ENCODE data around the gene ANO8. TPM values are rescaled to one million over a fixed set of nuclear protein-coding genes. Genes with fewer than 3 reads are reported as not detected.
A peak's percentile ranks its signal among the peaks of the same experiment; 100 is the strongest.

ANO8 gene
- total RNA-seq, 1 donor from 2014 or later: 6.6 TPM

DNA sequence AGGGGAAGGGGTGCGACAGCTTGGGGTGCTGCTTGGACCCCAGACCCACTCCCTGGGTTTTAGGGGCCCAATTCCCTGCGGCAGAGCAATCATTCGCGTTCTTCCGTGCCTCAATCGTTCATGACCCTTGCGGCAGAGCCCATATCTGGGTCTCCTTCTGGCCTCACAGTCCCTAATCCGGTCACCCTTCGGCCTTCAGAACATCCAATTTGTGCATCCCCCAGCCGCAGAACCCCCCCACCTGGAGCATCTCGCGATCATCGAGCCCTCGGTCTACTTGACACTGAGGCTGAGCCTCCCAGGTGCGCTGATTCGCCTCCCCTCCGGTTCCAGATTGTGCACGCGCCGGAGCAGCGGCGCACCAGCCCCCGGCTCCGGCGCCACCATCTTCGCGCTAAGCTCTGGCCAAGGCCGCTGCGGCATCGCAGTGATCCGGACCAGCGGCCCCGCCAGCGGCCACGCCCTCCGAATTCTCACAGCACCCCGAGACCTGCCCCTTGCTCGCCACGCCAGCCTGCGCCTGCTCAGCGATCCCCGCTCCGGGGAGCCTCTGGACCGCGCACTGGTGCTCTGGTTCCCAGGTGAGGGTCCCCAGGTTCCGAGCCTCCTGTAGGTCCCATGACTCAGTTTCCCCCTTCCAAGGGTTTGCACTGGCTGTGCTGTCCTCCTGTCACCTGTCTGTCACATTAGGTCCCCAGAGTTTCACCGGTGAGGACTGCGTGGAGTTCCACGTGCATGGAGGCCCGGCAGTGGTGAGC lies 3.2 kb upstream of the ANO8 start:
- peaks cover 9% of the 10 kb centered on the region for H3K36me3 Mint-ChIP-seq (ENCODE audit: low read depth)
- H3K4me3 Mint-ChIP-seq: peak overlapping the region; percentile 99
- intact Hi-C loops (cut with micrococcal nuclease): loop anchor here (1.0 kb wide), 1 partner anchor 263 kb away; the partner anchor contains the start of genes HAUS8 and MYO9B
- DNase-seq: peak; percentile 84
- H3K27ac Mint-ChIP-seq: peak overlapping the region; percentile 94
- H3K4me1 Mint-ChIP-seq: peaks cover 27% of the 10 kb centered on the region
- H3K9me3 Mint-ChIP-seq: no peaks in the 10 kb centered on the region
- H3K27me3 Mint-ChIP-seq: no peaks in the 10 kb centered on the region

GRCh38 chr19:17336872-17337674 lies 2.4 kb upstream of the ANO8 start, which contains the start of gene GTPBP3:
TSS of gene GTPBP3 (plus strand) at chr19:17337553. CDS start at chr19:17337612, 59 bp downstream.
- H3K27ac Mint-ChIP-seq: peak within 1 kb of the TSS; percentile 94
- peaks cover 30% of the 10 kb centered on the region for H3K4me1 Mint-ChIP-seq
- peaks cover 10% of the 10 kb centered on the region for H3K36me3 Mint-ChIP-seq (ENCODE audit: low read depth)
- H3K27me3 Mint-ChIP-seq: no peaks in the 10 kb centered on the region
- H3K4me3 Mint-ChIP-seq: peak within 1 kb of the TSS; percentile 99
- peak; percentile 99 for DNase-seq
- no peaks in the 10 kb centered on the region for H3K9me3 Mint-ChIP-seq
- intact Hi-C loops (cut with micrococcal nuclease): loop anchor here (1.0 kb wide), 1 partner anchor 262 kb away; the partner anchor contains the start of genes HAUS8 and MYO9B

GRCh38 chr19:17335575-17335974 lies 920 bp upstream of the ANO8 start:
- peak overlapping the region; percentile 21 for H3K4me3 Mint-ChIP-seq
- no peak overlapping the region for H3K27ac Mint-ChIP-seq
- H3K4me1 Mint-ChIP-seq: peaks cover 30% of the 10 kb centered on the region

DNA sequence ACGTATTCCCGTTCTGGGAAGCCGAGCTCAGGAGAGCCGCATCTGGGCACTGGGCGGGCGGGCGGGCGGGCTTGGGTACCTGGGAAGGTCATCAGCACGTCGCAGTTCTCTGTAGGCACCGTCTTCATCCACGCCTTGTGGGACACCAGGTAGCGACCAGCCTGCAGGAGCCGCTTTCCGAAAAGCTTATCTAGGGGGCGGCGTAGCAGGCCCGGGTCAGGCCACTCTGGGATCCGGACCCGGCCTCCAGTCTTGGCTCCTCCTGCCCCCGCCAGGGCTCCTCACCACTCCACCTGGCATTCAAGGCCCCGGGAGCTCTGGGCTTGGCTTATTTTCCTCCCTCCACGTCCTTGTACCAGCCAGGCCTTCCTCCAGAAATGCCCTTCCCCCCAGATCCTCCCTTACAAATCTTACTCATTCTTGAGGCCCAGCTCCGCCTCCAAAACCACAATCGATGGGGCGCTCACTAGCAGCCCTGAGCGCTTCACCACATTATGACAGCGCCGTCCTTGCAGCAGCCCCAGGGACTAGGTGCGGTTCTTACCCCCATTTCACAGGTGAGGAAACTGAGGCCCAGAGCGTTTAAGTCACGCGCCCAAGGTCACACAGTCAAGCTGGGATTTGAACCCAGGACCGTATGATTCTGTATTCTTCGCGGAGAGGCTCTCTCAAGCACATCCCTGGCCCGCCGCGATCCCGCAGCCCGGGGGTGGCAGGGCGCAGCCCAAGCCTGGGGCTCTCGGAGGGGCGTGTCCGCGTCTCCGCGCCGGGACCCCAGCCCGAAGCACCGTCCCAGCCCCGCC lies 843 bp downstream of the ANO8 start:
- H3K27me3 Mint-ChIP-seq: peaks cover 9% of the 10 kb centered on the region
- peak; percentile 92 for DNase-seq
- H3K36me3 Mint-ChIP-seq (ENCODE audit: low read depth): peaks cover 12% of the 10 kb centered on the region
- intact Hi-C loops (cut with micrococcal nuclease): loop anchor here (1.0 kb wide), 2 partner anchors 25 to 42 kb away; partner anchors contain the start of gene DDA1
- H3K27ac Mint-ChIP-seq: peak overlapping the region; percentile 73
- H3K4me3 Mint-ChIP-seq: peak overlapping the region; percentile 82
- peaks cover 32% of the 10 kb centered on the region for H3K4me1 Mint-ChIP-seq
- H3K9me3 Mint-ChIP-seq: no peaks in the 10 kb centered on the region

More at GRCh38 chr19:17335575-17335974, 920 bp upstream of the ANO8 start:
- Mint-ChIP-seq H3K36me3 (ENCODE audit: low read depth) (peaks cover 12% of the 10 kb centered on the region), H3K9me3 (no peaks in the 10 kb centered on the region), H3K27me3 (peaks cover 3% of the 10 kb centered on the region)
- intact Hi-C loops (cut with micrococcal nuclease): no loop called here
- DNase-seq: peak; percentile 60

GRCh38 chr19:17332677-17333581 lies 1.7 kb downstream of the ANO8 start:
- Mint-ChIP-seq H3K27ac (no peak overlapping the region), H3K27me3 (peaks cover 9% of the 10 kb centered on the region)
- intact Hi-C loops (cut with micrococcal nuclease): no loop called here

DNA sequence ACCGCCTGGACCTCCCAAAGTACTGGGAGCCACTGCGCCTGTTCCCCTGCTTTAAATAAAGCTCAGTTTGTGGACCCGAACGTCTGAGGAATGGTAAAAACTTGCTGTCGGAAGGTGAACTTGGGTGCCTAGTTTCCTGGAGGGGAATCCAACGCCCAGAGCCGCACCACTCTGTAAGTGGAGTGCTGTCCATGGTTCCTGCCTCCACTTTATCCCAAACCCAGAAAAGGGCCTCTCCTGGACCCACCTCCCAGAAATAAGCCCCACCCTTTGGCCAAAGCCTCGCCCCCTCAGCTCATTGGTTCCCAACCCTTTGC lies 2.3 kb downstream of the ANO8 start:
- no peak for DNase-seq
- Mint-ChIP-seq H3K9me3 (no peaks in the 10 kb centered on the region), H3K27ac (no peak overlapping the region), H3K4me3 (no peak overlapping the region), H3K27me3 (peaks cover 9% of the 10 kb centered on the region), H3K4me1 (peaks cover 31% of the 10 kb centered on the region), H3K36me3 (ENCODE audit: low read depth) (peaks cover 10% of the 10 kb centered on the region)
- intact Hi-C loops (cut with micrococcal nuclease): no loop called here

More at GRCh38 chr19:17332677-17333581, 1.7 kb downstream of the ANO8 start:
- peak; percentile 87 for DNase-seq
- Mint-ChIP-seq H3K9me3 (no peaks in the 10 kb centered on the region), H3K36me3 (ENCODE audit: low read depth) (peaks cover 10% of the 10 kb centered on the region), H3K4me3 (peak overlapping the region; percentile 43), H3K4me1 (peaks cover 32% of the 10 kb centered on the region)

DNA sequence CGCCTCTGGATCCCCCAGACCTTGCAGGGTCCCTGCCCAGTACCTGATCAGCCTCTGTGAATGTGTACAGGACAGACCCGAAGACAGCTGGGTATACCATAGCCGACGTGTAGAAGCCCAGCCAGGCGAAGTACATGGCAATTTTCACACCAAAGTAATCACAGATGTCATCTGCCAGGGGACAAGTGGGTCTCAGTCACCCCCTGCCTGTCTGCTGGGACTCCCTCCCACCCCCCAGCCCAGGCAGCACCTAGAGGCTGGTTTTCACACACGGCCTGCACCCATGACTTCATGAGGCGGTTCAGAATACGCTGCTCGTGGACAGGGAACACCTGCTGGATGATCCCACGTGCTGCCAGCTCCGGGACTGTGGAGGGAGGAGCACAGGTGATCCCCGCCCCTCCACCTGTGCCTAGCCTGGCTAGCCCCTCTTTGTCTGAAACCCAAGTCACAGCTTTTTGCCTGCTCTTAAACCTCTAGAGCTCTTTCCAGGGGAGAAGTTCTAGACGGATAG lies 3.6 kb downstream of the ANO8 start:
- intact Hi-C loops (cut with micrococcal nuclease): no loop called here
- Mint-ChIP-seq H3K27ac (no peak overlapping the region), H3K27me3 (peaks cover 9% of the 10 kb centered on the region), H3K4me3 (no peak overlapping the region), H3K9me3 (no peaks in the 10 kb centered on the region), H3K4me1 (peaks cover 20% of the 10 kb centered on the region), H3K36me3 (ENCODE audit: low read depth) (peaks cover 10% of the 10 kb centered on the region)
- DNase-seq: peak; percentile 58

GRCh38 chr19:17330262-17331044 lies 4.2 kb downstream of the ANO8 start:
- H3K4me3 Mint-ChIP-seq: peak overlapping the region; percentile 28
- H3K9me3 Mint-ChIP-seq: no peaks in the 10 kb centered on the region
- H3K36me3 Mint-ChIP-seq (ENCODE audit: low read depth): peaks cover 10% of the 10 kb centered on the region
- no peak overlapping the region for H3K27ac Mint-ChIP-seq
- peak; percentile 56 for DNase-seq
- intact Hi-C loops (cut with micrococcal nuclease): no loop called here
- H3K27me3 Mint-ChIP-seq: peaks cover 9% of the 10 kb centered on the region
- H3K4me1 Mint-ChIP-seq: peaks cover 20% of the 10 kb centered on the region

- no peak for DNase-seq
- intact Hi-C loops (cut with micrococcal nuclease): no loop called here
- peaks cover 10% of the 10 kb centered on the region for H3K36me3 Mint-ChIP-seq (ENCODE audit: low read depth)
- no peak overlapping the region for H3K27ac Mint-ChIP-seq
- H3K9me3 Mint-ChIP-seq: no peaks in the 10 kb centered on the region
- peaks cover 15% of the 10 kb centered on the region for H3K4me1 Mint-ChIP-seq
- H3K4me3 Mint-ChIP-seq: peak overlapping the region; percentile 55
- H3K27me3 Mint-ChIP-seq: peaks cover 9% of the 10 kb centered on the region
Observed at GRCh38 chr19:17329366-17330261, 5.0 kb downstream of the ANO8 start.

GRCh38 chr19:17328517-17329365 lies 5.9 kb downstream of the ANO8 start:
- H3K4me3 Mint-ChIP-seq: peak overlapping the region; percentile 63

More at GRCh38 chr19:17328517-17329365, 5.9 kb downstream of the ANO8 start:
- Mint-ChIP-seq H3K36me3 (ENCODE audit: low read depth) (peaks cover 8% of the 10 kb centered on the region), H3K9me3 (no peaks in the 10 kb centered on the region), H3K27me3 (peaks cover 9% of the 10 kb centered on the region), H3K4me1 (peaks cover 12% of the 10 kb centered on the region), H3K27ac (peak overlapping the region; percentile 51)
- intact Hi-C loops (cut with micrococcal nuclease): no loop called here
- peak; percentile 76 for DNase-seq

All from activated CD4-positive, alpha-beta T cell treated with anti-CD3 and anti-CD28 coated beads, Interleukin-2, amount 10 ng/mL, durations not matched to agents 24 days and 14 days (primary cell).